Measurements from ENCODE around the gene SLIT3. TPM values are rescaled to one million over a fixed set of nuclear protein-coding genes. Genes with fewer than 3 reads are reported as not detected.
A peak's percentile ranks its signal among the peaks of the same experiment; 100 is the strongest.

The SLIT3 gene
- total RNA-seq (ENCODE audit: unreplicated experiment), result 3.2 TPM
- long read RNA-seq, result 0 reads

- H3K9me3 Mint-ChIP-seq (ENCODE audit: unreplicated experiment), result no peaks in the 10 kb centered on the region
- no peak within 1 kb of the TSS for H3K27ac Mint-ChIP-seq (ENCODE audit: unreplicated experiment)
- H3K4me1 Mint-ChIP-seq (ENCODE audit: unreplicated experiment), result peaks cover 13% of the 10 kb centered on the region
- peaks cover 13% of the 10 kb centered on the region for H3K27me3 Mint-ChIP-seq (ENCODE audit: unreplicated experiment)
- peak within 1 kb of the TSS; percentile 89 for H3K4me3 Mint-ChIP-seq (ENCODE audit: unreplicated experiment)
- peak; percentile 54 for DNase-seq (ENCODE audit: low spot score)
- H3K36me3 Mint-ChIP-seq (ENCODE audit: low read depth, unreplicated experiment), result no peaks in the 10 kb centered on the region
- TF ChIP-seq CTCF (IDR thresholded peaks at IDR 0.05; ENCODE audit: unreplicated experiment), result no peak
These were observed at the start of gene SLIT3 for GRCh38 chr5:169300468-169301385. SLIT3 (minus strand) TSS chr5:169301139; CDS start chr5:169300709, 430 bp downstream.

GRCh38 chr5:169350016-169350415, 49.1 kb upstream of the SLIT3 start:
- Mint-ChIP-seq H3K27ac (ENCODE audit: unreplicated experiment) (no peak overlapping the region), H3K4me1 (ENCODE audit: unreplicated experiment) (peaks cover 14% of the 10 kb centered on the region), H3K9me3 (ENCODE audit: unreplicated experiment) (no peaks in the 10 kb centered on the region), H3K4me3 (ENCODE audit: unreplicated experiment) (no peak overlapping the region), H3K27me3 (ENCODE audit: unreplicated experiment) (peaks cover 1% of the 10 kb centered on the region), H3K36me3 (ENCODE audit: low read depth, unreplicated experiment) (no peaks in the 10 kb centered on the region)
- no peak for TF ChIP-seq CTCF (IDR thresholded peaks at IDR 0.05; ENCODE audit: unreplicated experiment)
- no peak for DNase-seq (ENCODE audit: low spot score)

GRCh38 chr5:169347786-169348185, 46.8 kb upstream of the SLIT3 start:
- H3K27me3 Mint-ChIP-seq (ENCODE audit: unreplicated experiment), result peaks cover 1% of the 10 kb centered on the region

GRCh38 chr5:169344629-169345028, 43.7 kb upstream of the SLIT3 start:
- Mint-ChIP-seq H3K27me3 (ENCODE audit: unreplicated experiment) (peaks cover 1% of the 10 kb centered on the region), H3K9me3 (ENCODE audit: unreplicated experiment) (no peaks in the 10 kb centered on the region), H3K4me3 (ENCODE audit: unreplicated experiment) (no peak overlapping the region), H3K27ac (ENCODE audit: unreplicated experiment) (no peak overlapping the region), H3K4me1 (ENCODE audit: unreplicated experiment) (peaks cover 14% of the 10 kb centered on the region), H3K36me3 (ENCODE audit: low read depth, unreplicated experiment) (no peaks in the 10 kb centered on the region)
- DNase-seq (ENCODE audit: low spot score), result no peak
- TF ChIP-seq CTCF (IDR thresholded peaks at IDR 0.05; ENCODE audit: unreplicated experiment), result no peak

More at GRCh38 chr5:169347786-169348185, 46.8 kb upstream of the SLIT3 start:
- H3K4me1 Mint-ChIP-seq (ENCODE audit: unreplicated experiment), result peaks cover 14% of the 10 kb centered on the region
- H3K9me3 Mint-ChIP-seq (ENCODE audit: unreplicated experiment), result no peaks in the 10 kb centered on the region
- TF ChIP-seq CTCF (IDR thresholded peaks at IDR 0.05; ENCODE audit: unreplicated experiment), result no peak
- DNase-seq (ENCODE audit: low spot score), result no peak
- H3K4me3 Mint-ChIP-seq (ENCODE audit: unreplicated experiment), result no peak overlapping the region
- no peak overlapping the region for H3K27ac Mint-ChIP-seq (ENCODE audit: unreplicated experiment)
- H3K36me3 Mint-ChIP-seq (ENCODE audit: low read depth, unreplicated experiment), result no peaks in the 10 kb centered on the region

- Mint-ChIP-seq H3K4me3 (ENCODE audit: unreplicated experiment) (no peak overlapping the region), H3K36me3 (ENCODE audit: low read depth, unreplicated experiment) (no peaks in the 10 kb centered on the region), H3K4me1 (ENCODE audit: unreplicated experiment) (peaks cover 14% of the 10 kb centered on the region), H3K9me3 (ENCODE audit: unreplicated experiment) (no peaks in the 10 kb centered on the region), H3K27ac (ENCODE audit: unreplicated experiment) (no peak overlapping the region), H3K27me3 (ENCODE audit: unreplicated experiment) (no peaks in the 10 kb centered on the region)
- TF ChIP-seq CTCF (IDR thresholded peaks at IDR 0.05; ENCODE audit: unreplicated experiment), result no peak
- no peak for DNase-seq (ENCODE audit: low spot score)
These were observed 42.8 kb upstream of the SLIT3 start for GRCh38 chr5:169343766-169344165.
